ENCODE measurements around the gene RAB34. TPM values are rescaled to one million over a fixed set of nuclear protein-coding genes. Genes with fewer than 3 reads are reported as not detected.
A peak's percentile ranks its signal among the peaks of the same experiment; 100 is the strongest.

Gene RAB34
- total and polyA plus RNA-seq, 4 donors = 30.0 to 111 (median 53.5) TPM

GRCh38 chr17:28756049-28756804, 38.6 kb upstream of the RAB34 start:
- WGBS (ENCODE audit: insufficient coverage) = 100% methylated on average over 1 of the region's 5 CpGs
- DNase-seq (ENCODE audit: low read depth in 4 of 6, low spot score in 6 of 6) = no peak
- Histone ChIP-seq H3K4me3 (ENCODE audit: low read depth, low read length) (no peak overlapping the region), H3K4me1 (ENCODE audit: control insufficient read depth, insufficient read depth, low read length) (peaks cover 34% of the 10 kb centered on the region), H3K27ac (ENCODE audit: low read depth, low read length) (no peak overlapping the region), H3K36me3 (ENCODE audit: control insufficient read depth, insufficient read depth, low read length) (peaks cover 61% of the 10 kb centered on the region), H3K9me3 (ENCODE audit: control insufficient read depth, insufficient read depth, low read length) (no peaks in the 10 kb centered on the region), H3K27me3 (ENCODE audit: control insufficient read depth, insufficient read depth, low read length) (no peaks in the 10 kb centered on the region)

GRCh38 chr17:28755486-28755885, 37.8 kb upstream of the RAB34 start:
- Histone ChIP-seq H3K4me3 (ENCODE audit: low read depth, low read length) (no peak overlapping the region), H3K27me3 (ENCODE audit: control insufficient read depth, insufficient read depth, low read length) (no peaks in the 10 kb centered on the region), H3K36me3 (ENCODE audit: control insufficient read depth, insufficient read depth, low read length) (peaks cover 66% of the 10 kb centered on the region), H3K9me3 (ENCODE audit: control insufficient read depth, insufficient read depth, low read length) (no peaks in the 10 kb centered on the region), H3K27ac (ENCODE audit: low read depth, low read length) (no peak overlapping the region), H3K4me1 (ENCODE audit: control insufficient read depth, insufficient read depth, low read length) (peaks cover 34% of the 10 kb centered on the region)
- 85% methylated on average over 5 of the region's 7 CpGs for WGBS (ENCODE audit: insufficient coverage)
- no peak for DNase-seq (ENCODE audit: low read depth in 4 of 6, low spot score in 6 of 6)

- no peak for DNase-seq (ENCODE audit: low read depth in 4 of 6, low spot score in 6 of 6)
- 98% methylated on average over 7 of the region's 10 CpGs for WGBS (ENCODE audit: insufficient coverage)
- Histone ChIP-seq H3K4me1 (ENCODE audit: control insufficient read depth, insufficient read depth, low read length) (peaks cover 48% of the 10 kb centered on the region), H3K9me3 (ENCODE audit: control insufficient read depth, insufficient read depth, low read length) (no peaks in the 10 kb centered on the region), H3K4me3 (ENCODE audit: low read depth, low read length) (no peak overlapping the region), H3K27ac (ENCODE audit: low read depth, low read length) (no peak overlapping the region), H3K27me3 (ENCODE audit: control insufficient read depth, insufficient read depth, low read length) (no peaks in the 10 kb centered on the region), H3K36me3 (ENCODE audit: control insufficient read depth, insufficient read depth, low read length) (peaks cover 77% of the 10 kb centered on the region)
Observed at GRCh38 chr17:28751600-28752366, 34.1 kb upstream of the RAB34 start.

- Histone ChIP-seq H3K36me3 (ENCODE audit: control insufficient read depth, insufficient read depth, low read length) (peaks cover 83% of the 10 kb centered on the region), H3K9me3 (ENCODE audit: control insufficient read depth, insufficient read depth, low read length) (no peaks in the 10 kb centered on the region), H3K27me3 (ENCODE audit: control insufficient read depth, insufficient read depth, low read length) (no peaks in the 10 kb centered on the region), H3K4me1 (ENCODE audit: control insufficient read depth, insufficient read depth, low read length) (peaks cover 61% of the 10 kb centered on the region), H3K27ac (ENCODE audit: low read depth, low read length) (peak overlapping the region; percentile 99), H3K4me3 (ENCODE audit: low read depth, low read length) (peak overlapping the region; percentile 24)
- 32% methylated on average over 18 of the region's 20 CpGs for WGBS (ENCODE audit: insufficient coverage)
- DNase-seq (ENCODE audit: low read depth in 4 of 6, low spot score in 6 of 6) = peak in 3 of 6 donors; percentile 90 to 97 (median 97)
Observed at GRCh38 chr17:28750178-28751047, 32.7 kb upstream of the RAB34 start.

- DNase-seq (ENCODE audit: low read depth in 4 of 6, low spot score in 6 of 6) = no peak
- Histone ChIP-seq H3K9me3 (ENCODE audit: control insufficient read depth, insufficient read depth, low read length) (no peaks in the 10 kb centered on the region), H3K27me3 (ENCODE audit: control insufficient read depth, insufficient read depth, low read length) (no peaks in the 10 kb centered on the region), H3K36me3 (ENCODE audit: control insufficient read depth, insufficient read depth, low read length) (peaks cover 85% of the 10 kb centered on the region), H3K4me3 (ENCODE audit: low read depth, low read length) (peak overlapping the region; percentile 24), H3K27ac (ENCODE audit: low read depth, low read length) (peak overlapping the region; percentile 99), H3K4me1 (ENCODE audit: control insufficient read depth, insufficient read depth, low read length) (peaks cover 69% of the 10 kb centered on the region)
- WGBS (ENCODE audit: insufficient coverage) = 42% methylated on average over 6 of the region's 11 CpGs
Observed at GRCh38 chr17:28749516-28750177, 32.0 kb upstream of the RAB34 start.

- 63% methylated on average over 15 of the region's 18 CpGs for WGBS (ENCODE audit: insufficient coverage)
- H3K9me3 ChIP-seq (ENCODE audit: control insufficient read depth, insufficient read depth, low read length) = no peaks in the 10 kb centered on the region
- H3K27ac ChIP-seq (ENCODE audit: low read depth, low read length) = peak overlapping the region; percentile 99
- H3K4me1 ChIP-seq (ENCODE audit: control insufficient read depth, insufficient read depth, low read length) = peaks cover 73% of the 10 kb centered on the region
- H3K36me3 ChIP-seq (ENCODE audit: control insufficient read depth, insufficient read depth, low read length) = peaks cover 78% of the 10 kb centered on the region
- no peaks in the 10 kb centered on the region for H3K27me3 ChIP-seq (ENCODE audit: control insufficient read depth, insufficient read depth, low read length)
- no peak overlapping the region for H3K4me3 ChIP-seq (ENCODE audit: low read depth, low read length)
- no peak for DNase-seq (ENCODE audit: low read depth in 4 of 6, low spot score in 6 of 6)
Observed at GRCh38 chr17:28748852-28749515, 31.3 kb upstream of the RAB34 start.

- DNase-seq (ENCODE audit: low read depth in 4 of 6, low spot score in 6 of 6) = no peak
- Histone ChIP-seq H3K4me3 (ENCODE audit: low read depth, low read length) (peak overlapping the region; percentile 9), H3K27ac (ENCODE audit: low read depth, low read length) (peak overlapping the region; percentile 99), H3K9me3 (ENCODE audit: control insufficient read depth, insufficient read depth, low read length) (no peaks in the 10 kb centered on the region), H3K36me3 (ENCODE audit: control insufficient read depth, insufficient read depth, low read length) (peaks cover 77% of the 10 kb centered on the region), H3K27me3 (ENCODE audit: control insufficient read depth, insufficient read depth, low read length) (no peaks in the 10 kb centered on the region), H3K4me1 (ENCODE audit: control insufficient read depth, insufficient read depth, low read length) (peaks cover 79% of the 10 kb centered on the region)
- 85% methylated on average over 18 of the region's 18 CpGs for WGBS (ENCODE audit: insufficient coverage)
Observed at GRCh38 chr17:28747801-28748750, 30.4 kb upstream of the RAB34 start.

- H3K36me3 ChIP-seq (ENCODE audit: control insufficient read depth, insufficient read depth, low read length) = peaks cover 69% of the 10 kb centered on the region
- peak overlapping the region; percentile 99 for H3K27ac ChIP-seq (ENCODE audit: low read depth, low read length)
- no peaks in the 10 kb centered on the region for H3K27me3 ChIP-seq (ENCODE audit: control insufficient read depth, insufficient read depth, low read length)
- peak overlapping the region; percentile 84 for H3K4me3 ChIP-seq (ENCODE audit: low read depth, low read length)
- no peaks in the 10 kb centered on the region for H3K9me3 ChIP-seq (ENCODE audit: control insufficient read depth, insufficient read depth, low read length)
- 31% methylated on average over 6 of the region's 7 CpGs for WGBS (ENCODE audit: insufficient coverage)
- peaks cover 89% of the 10 kb centered on the region for H3K4me1 ChIP-seq (ENCODE audit: control insufficient read depth, insufficient read depth, low read length)
- peak in 2 of 6 donors; percentile 77 to 84 for DNase-seq (ENCODE audit: low read depth in 4 of 6, low spot score in 6 of 6)
Observed at GRCh38 chr17:28747051-28747691, 29.5 kb upstream of the RAB34 start.

Measured in spinal cord (tissue), 10 donors.